Measurements from ENCODE around the gene SLCO2A1. TPM values are rescaled to one million over a fixed set of nuclear protein-coding genes. Genes with fewer than 3 reads are reported as not detected.

Gene SLCO2A1
- polyA plus RNA-seq, 1 experiment: 5.4 TPM

DNA sequence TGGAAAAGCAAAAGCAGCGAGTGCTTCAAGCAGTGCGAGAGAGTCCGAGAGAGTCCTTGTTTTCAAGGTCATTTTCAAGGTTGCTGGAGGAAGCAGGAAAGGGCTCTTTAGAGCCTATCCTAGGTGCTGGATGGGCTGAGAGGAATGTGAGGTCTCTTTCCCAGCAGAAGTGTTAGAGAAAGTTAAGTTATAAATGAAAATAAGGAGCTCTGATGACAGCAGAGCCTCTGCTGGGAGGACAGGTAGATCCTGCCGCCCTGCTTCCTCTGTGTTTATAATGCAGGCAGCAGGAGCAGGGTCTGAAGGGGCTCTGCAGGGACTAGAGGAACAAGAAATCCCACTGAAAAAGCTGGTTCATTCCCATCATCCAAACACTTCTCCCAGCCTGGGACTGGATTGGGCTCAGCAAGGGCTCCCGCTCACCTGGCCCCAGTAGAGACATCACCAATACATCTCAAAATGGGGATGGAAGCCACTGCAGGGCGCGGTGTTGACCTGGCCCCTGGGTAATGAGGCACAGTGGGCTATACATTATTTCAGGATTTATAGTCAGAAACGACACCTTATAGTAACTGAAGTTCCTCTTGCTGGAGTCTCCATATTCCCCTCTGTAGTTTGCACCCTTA is 92.6 kb downstream of the SLCO2A1 start:
- ChIA-PET POLR2A (no interaction called here), CTCF (interaction anchor here (0.5 to 2.5 kb wide), 7 partner anchors 9 to 1511 kb away, joined by 3 to 16 read pairs (median 3); no protein-coding TSS in a partner anchor)
- DNase-seq (ENCODE audit: low read depth): no peak
- Histone ChIP-seq H3K27me3 (ENCODE audit: control insufficient read depth, insufficient read depth, low read length) (peaks cover 11% of the 10 kb centered on the region), H3K4me3 (ENCODE audit: low read depth, low read length) (no peak overlapping the region), H3K36me3 (ENCODE audit: control insufficient read depth, insufficient read depth, low read length) (no peaks in the 10 kb centered on the region)
- no peak for TF ChIP-seq CTCF (IDR thresholded peaks at IDR 0.05; ENCODE audit: insufficient read depth, low read depth, low read length)

- DNase-seq (ENCODE audit: low read depth): no peak
- H3K4me3 ChIP-seq (ENCODE audit: low read depth, low read length): no peak overlapping the region
- peaks cover 11% of the 10 kb centered on the region for H3K27me3 ChIP-seq (ENCODE audit: control insufficient read depth, insufficient read depth, low read length)
- H3K36me3 ChIP-seq (ENCODE audit: control insufficient read depth, insufficient read depth, low read length): no peaks in the 10 kb centered on the region
- CTCF ChIA-PET: interaction anchor here (0.5 to 0.8 kb wide), 2 partner anchors 8 to 276 kb away, joined by 3 to 4 read pairs; no protein-coding TSS in a partner anchor
- no peak for TF ChIP-seq CTCF (IDR thresholded peaks at IDR 0.05; ENCODE audit: insufficient read depth, low read depth, low read length)
- POLR2A ChIA-PET: no interaction called here
Measured at GRCh38 chr3:133935843-133936769, 93.6 kb downstream of the SLCO2A1 start.

GRCh38 chr3:133934996-133935842 is 94.5 kb downstream of the SLCO2A1 start:
- ChIA-PET CTCF (interaction anchor here (0.8 to 1.3 kb wide), 2 partner anchors 272 to 277 kb away, joined by 3 to 7 read pairs; no protein-coding TSS in a partner anchor), POLR2A (no interaction called here)
- no peak for TF ChIP-seq CTCF (IDR thresholded peaks at IDR 0.05; ENCODE audit: insufficient read depth, low read depth, low read length)
- Histone ChIP-seq H3K27me3 (ENCODE audit: control insufficient read depth, insufficient read depth, low read length) (peaks cover 8% of the 10 kb centered on the region; the same call in 1 of the 2 replicates), H3K36me3 (ENCODE audit: control insufficient read depth, insufficient read depth, low read length) (no peaks in the 10 kb centered on the region), H3K4me3 (ENCODE audit: low read depth, low read length) (no peak overlapping the region)
- DNase-seq (ENCODE audit: low read depth): no peak

DNA sequence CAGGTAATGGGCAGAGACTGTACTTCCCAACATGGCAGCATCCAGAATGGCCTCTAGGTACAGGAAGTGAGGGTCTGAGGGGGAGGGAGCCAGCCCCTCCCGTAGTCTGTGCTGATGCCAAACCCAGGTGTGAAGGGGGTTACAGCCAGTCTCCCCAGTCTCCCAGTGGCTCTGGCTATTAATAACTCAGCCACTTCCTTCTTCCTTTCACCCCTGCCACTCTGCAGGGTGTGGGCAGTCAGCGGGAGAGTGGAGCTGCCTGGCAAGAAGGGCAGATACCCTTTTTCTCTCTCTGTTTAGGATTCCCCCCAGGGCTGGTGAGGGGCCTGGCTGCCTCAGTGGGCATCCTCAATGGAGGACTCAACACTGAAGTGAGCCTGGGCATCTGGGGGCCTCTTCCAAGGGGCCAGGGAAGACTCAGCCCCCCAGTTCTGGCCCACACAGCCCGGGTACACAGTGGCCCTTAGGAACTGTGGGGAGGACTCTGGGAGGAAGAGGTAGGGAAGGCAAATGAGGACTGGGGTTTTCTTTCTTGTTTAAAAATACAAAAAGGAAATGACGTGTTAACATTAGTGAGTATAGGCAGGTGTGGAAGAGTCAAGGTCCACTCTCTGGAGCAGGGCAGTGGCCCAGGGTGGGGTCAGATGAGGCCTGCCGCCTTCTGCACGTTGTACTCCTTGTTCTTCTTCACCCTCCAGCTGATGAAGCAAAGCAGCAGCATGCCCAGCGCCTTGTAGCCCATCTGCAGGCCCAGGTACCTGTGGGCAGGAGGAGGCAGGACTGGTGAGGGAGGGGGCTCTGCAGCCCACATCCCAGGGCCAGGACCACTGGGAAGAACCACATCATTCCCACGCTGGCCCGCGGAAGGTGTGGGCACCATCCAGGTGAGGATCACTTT is 95.4 kb downstream of the SLCO2A1 start:
- ChIA-PET CTCF (interaction anchor here (1.3 to 2.8 kb wide), 2 partner anchors 126 to 278 kb away, joined by 7 to 12 read pairs; no protein-coding TSS in a partner anchor), POLR2A (no interaction called here)
- TF ChIP-seq CTCF (IDR thresholded peaks at IDR 0.05; ENCODE audit: insufficient read depth, low read depth, low read length): no peak
- no peak overlapping the region for H3K4me3 ChIP-seq (ENCODE audit: low read depth, low read length)
- H3K27me3 ChIP-seq (ENCODE audit: control insufficient read depth, insufficient read depth, low read length): peaks cover 6% of the 10 kb centered on the region; the same call in 1 of the 2 replicates
- no peak for DNase-seq (ENCODE audit: low read depth)
- H3K36me3 ChIP-seq (ENCODE audit: control insufficient read depth, insufficient read depth, low read length): no peaks in the 10 kb centered on the region
